PC-3 (cell line): ENCODE data around the gene FOSL1.

Source experiments
- CTCF ChIP-seq: fragments of 300-600 bp; sonication (generic); conservative IDR thresholded peaks from 2 replicates; pipeline ENCODE4 v1.5.1; 2017; ENCODE audit warnings: antibody characterized with exemption, low read depth, mild to moderate bottlenecking, low read length
- EZH2 ChIP-seq: fragments of 300-600 bp; sonication (generic); IDR thresholded peaks from one replicate; pipeline ENCODE4 v1.6.1; 2017; ENCODE audit warnings: antibody characterized with exemption, mild to moderate bottlenecking, low read length; ENCODE audit not compliant: unreplicated experiment

GRCh38 chr11:65894034-65894591, 6.1 kb downstream of the FOSL1 start:
- peak; percentile 18; the same call in 1 of the 2 replicates for TF ChIP-seq CTCF
- no peak for TF ChIP-seq EZH2
